IMR-90 (cell line): ENCODE measurements around the gene KCNT2. TPM values are rescaled to one million over a fixed set of nuclear protein-coding genes. Genes with fewer than 3 reads are reported as not detected.

ENCODE experiments used
- ATAC-seq: fragments of 200-7000 bp; cut with Tn5 transposase; 2 replicates; pipeline ENCODE4 v1.9.1; 2020; ENCODE audit warnings: low read depth, mild to moderate bottlenecking, moderate library complexity
- BruUV-seq: library from RNA; stranded (reverse); fragments of 400-500 nt; replicated peaks from 2 replicates; lab custom pipeline; 2021; lab: Mats Ljungman, UMichigan
- CTCF ChIA-PET: fragments of 300-600 bp; formaldehyde crosslinking; extraction: SDS; loops from one replicate; lab custom pipeline; 2021; ENCODE audit warnings: antibody characterized with exemption; lab: Yijun Ruan, JAX
- POLR2A ChIA-PET: fragments of 300-600 bp; sonication (Branson Sonifier 250); formaldehyde crosslinking; loops from one replicate; lab custom pipeline; 2022; ENCODE audit warnings: antibody characterized with exemption; ENCODE audit not compliant: unreplicated experiment; lab: Charles Lee
- DNase-seq: peaks from one replicate; pipeline ENCODE4 v3.0.0; 2013
- H2AFZ ChIP-seq: replicated peaks from 2 replicates; pipeline ENCODE3; 2013; ENCODE audit warnings: low read length, mild to moderate bottlenecking; ENCODE audit not compliant: poor library complexity
- H2AK5ac ChIP-seq: 2 replicates; pipeline ENCODE4 v1.6.1; 2013; ENCODE audit warnings: low read depth, low read length, inconsistent platforms
- H2AK9ac ChIP-seq: replicated peaks from 2 replicates; pipeline ENCODE3; 2013; ENCODE audit warnings: mild to moderate bottlenecking, low read depth, low read length, moderate library complexity; ENCODE audit not compliant: poor library complexity
- H2BK120ac ChIP-seq: 2 replicates; pipeline ENCODE4 v1.6.1; 2013; ENCODE audit warnings: low read depth, low read length, inconsistent platforms
- H2BK15ac ChIP-seq: 3 replicates; pipeline ENCODE4 v1.6.1; 2013; ENCODE audit warnings: low read depth, low read length, inconsistent platforms
- H2BK20ac ChIP-seq: 2 replicates; pipeline ENCODE4 v1.6.1; 2013; ENCODE audit warnings: low read depth, mild to moderate bottlenecking, inconsistent platforms, low read length, moderate library complexity
- H2BK5ac ChIP-seq: 2 replicates; pipeline ENCODE4 v1.6.1; 2013; ENCODE audit warnings: mild to moderate bottlenecking, low read depth, low read length, inconsistent platforms; ENCODE audit not compliant: poor library complexity, severe bottlenecking
- H3K14ac ChIP-seq: replicated peaks from 2 replicates; pipeline ENCODE4 v1.6.1; 2013; ENCODE audit warnings: low read depth, low read length, inconsistent platforms
- H3K18ac ChIP-seq: 2 replicates; pipeline ENCODE4 v1.6.1; 2013; ENCODE audit warnings: low read depth, low read length, control low read depth
- H3K23ac ChIP-seq: 2 replicates; pipeline ENCODE4 v1.6.1; 2013; ENCODE audit warnings: low read depth, low read length, inconsistent platforms
- H3K27ac ChIP-seq: 2 replicates; pipeline ENCODE4 v1.5.1; 2013; ENCODE audit warnings: mild to moderate bottlenecking, control low read depth, low read length; ENCODE audit not compliant: insufficient read depth
- H3K27me3 ChIP-seq: 2 replicates; pipeline ENCODE4 v1.6.1; 2013; ENCODE audit warnings: low read length; ENCODE audit not compliant: control insufficient read depth, insufficient read depth
- H3K36me3 ChIP-seq: 2 replicates; pipeline ENCODE4 v1.6.1; 2013; ENCODE audit warnings: low read length, mixed read lengths; ENCODE audit not compliant: control insufficient read depth, insufficient read depth
- H3K4ac ChIP-seq: 2 replicates; pipeline ENCODE4 v1.6.1; 2013; ENCODE audit warnings: low read depth, low read length, inconsistent platforms
- H3K4me1 ChIP-seq: 2 replicates; pipeline ENCODE4 v1.6.1; 2013; ENCODE audit warnings: low read length, mixed read lengths; ENCODE audit not compliant: control insufficient read depth, insufficient read depth
- H3K4me2 ChIP-seq: 2 replicates; pipeline ENCODE4 v1.6.1; 2013; ENCODE audit warnings: low read depth, mild to moderate bottlenecking, control low read depth, low read length, moderate library complexity
- H3K4me3 ChIP-seq: 2 replicates; pipeline ENCODE4 v1.5.1; 2013; ENCODE audit warnings: low read depth, mild to moderate bottlenecking, control low read depth, low read length, moderate library complexity; ENCODE audit not compliant: insufficient read depth
- H3K56ac ChIP-seq: 2 replicates; pipeline ENCODE4 v1.6.1; 2013; ENCODE audit warnings: low read length, inconsistent platforms; ENCODE audit not compliant: insufficient read depth; ENCODE audit errors: extremely low read depth
- H3K79me1 ChIP-seq, 2 experiments: 2 replicates each; pipeline ENCODE4 v1.6.1; 2013; ENCODE audit warnings: low read length in 2 of 2, inconsistent platforms in 1 of 2, low read depth in 1 of 2
- H3K9ac ChIP-seq: 2 replicates; pipeline ENCODE4 v1.6.1; 2013; ENCODE audit warnings: low read depth, low read length, control low read depth
- H3K9me1 ChIP-seq: 2 replicates; pipeline ENCODE4 v1.6.1; 2013; ENCODE audit warnings: low read length, inconsistent platforms; ENCODE audit not compliant: insufficient read depth
- H3K9me3 ChIP-seq: 2 replicates; pipeline ENCODE4 v1.6.1; 2013; ENCODE audit warnings: low read length; ENCODE audit not compliant: control insufficient read depth, insufficient read depth
- H4K20me1 ChIP-seq: 2 replicates; pipeline ENCODE4 v1.6.1; 2013; ENCODE audit warnings: low read length, inconsistent platforms; ENCODE audit not compliant: insufficient read depth
- H4K5ac ChIP-seq: 2 replicates; pipeline ENCODE4 v1.6.1; 2013; ENCODE audit warnings: mild to moderate bottlenecking, low read depth, low read length, control low read depth
- H4K8ac ChIP-seq, 2 experiments: 2 replicates each; pipeline ENCODE4 v1.6.1; 2013; ENCODE audit warnings: low read depth in 2 of 2, low read length in 2 of 2, control low read depth in 1 of 2, inconsistent platforms in 1 of 2
- H4K91ac ChIP-seq: 2 replicates; pipeline ENCODE4 v1.6.1; 2013; ENCODE audit warnings: low read depth, low read length, inconsistent platforms; ENCODE audit not compliant: insufficient read depth
- BHLHE40 ChIP-seq: fragments of 150-350 bp; IDR thresholded peaks from 2 replicates; pipeline ENCODE4 v1.6.1; 2016; ENCODE audit warnings: mild to moderate bottlenecking, low read depth, low read length
- CEBPB ChIP-seq: IDR thresholded peaks from 2 replicates; pipeline ENCODE4 v1.6.1; 2012; ENCODE audit warnings: low read depth, low read length, improper control_type of control experiment
- CHD1 ChIP-seq: IDR thresholded peaks from 2 replicates; pipeline ENCODE4 v1.6.1; 2012; ENCODE audit warnings: low read depth, low read length, improper control_type of control experiment
- CTCF ChIP-seq: conservative IDR thresholded peaks from 2 replicates; pipeline ENCODE4 v1.5.1; 2012; ENCODE audit warnings: mild to moderate bottlenecking, low read depth, low read length, improper control_type of control experiment
- ELK1 ChIP-seq: fragments of 150-350 bp; IDR thresholded peaks from 2 replicates; pipeline ENCODE4 v1.6.1; 2016; ENCODE audit warnings: low read depth, mild to moderate bottlenecking, low read length, moderate library complexity, borderline replicate concordance
- FOS ChIP-seq: fragments of 150-350 bp; IDR thresholded peaks from 2 replicates; pipeline ENCODE4 v1.6.1; 2016; ENCODE audit warnings: low read depth, low read length
- MAFK ChIP-seq: IDR thresholded peaks from 2 replicates; pipeline ENCODE4 v1.6.1; 2012; ENCODE audit warnings: low read depth, low read length, improper control_type of control experiment
- MAZ ChIP-seq: IDR thresholded peaks from 2 replicates; pipeline ENCODE4 v1.6.1; 2012; ENCODE audit warnings: low read depth, mild to moderate bottlenecking, low read length, improper control_type of control experiment, moderate library complexity, borderline replicate concordance
- MXI1 ChIP-seq: IDR thresholded peaks from 2 replicates; pipeline ENCODE4 v1.6.1; 2012; ENCODE audit warnings: low read depth, mild to moderate bottlenecking, low read length, moderate library complexity, borderline replicate concordance
- NFE2L2 ChIP-seq: fragments of 150-350 bp; IDR thresholded peaks from 2 replicates; pipeline ENCODE4 v1.6.1; 2016; ENCODE audit warnings: low read depth, mild to moderate bottlenecking, low read length
- POLR2A ChIP-seq: IDR thresholded peaks from 2 replicates; pipeline ENCODE4 v1.6.1; 2012; ENCODE audit warnings: mild to moderate bottlenecking, low read depth, low read length
- RAD21 ChIP-seq: IDR thresholded peaks from 2 replicates; pipeline ENCODE4 v1.6.1; 2012; ENCODE audit warnings: low read length, improper control_type of control experiment
- RCOR1 ChIP-seq: IDR thresholded peaks from 2 replicates; pipeline ENCODE4 v1.6.1; 2012; ENCODE audit warnings: mild to moderate bottlenecking, low read length, improper control_type of control experiment; ENCODE audit not compliant: insufficient replicate concordance
- RFX5 ChIP-seq: IDR thresholded peaks from 2 replicates; pipeline ENCODE4 v1.8.0; 2012; ENCODE audit warnings: low read depth, mild to moderate bottlenecking, low read length, moderate library complexity
- SMC3 ChIP-seq: fragments of 150-350 bp; IDR thresholded peaks from 2 replicates; pipeline ENCODE4 v1.6.1; 2016; ENCODE audit warnings: low read depth, mild to moderate bottlenecking, antibody characterized with exemption, low read length, moderate library complexity
- USF2 ChIP-seq: fragments of 150-350 bp; IDR thresholded peaks from 2 replicates; pipeline ENCODE4 v1.6.1; 2017; ENCODE audit warnings: mild to moderate bottlenecking, antibody characterized with exemption, low read length, low read depth
- WGBS, 2 experiments: methylation state at CpG; one replicate each; pipeline versions ENCODE4 v1.1.5 to v1.1.7; 2013; ENCODE audit warnings: missing lambda C conversion rate in 2 of 2; ENCODE audit not compliant: insufficient read length in 1 of 2; ENCODE audit errors: extremely low coverage in 2 of 2; 5-methylcytosine and 5-hydroxymethylcytosine counted together
- dilution Hi-C: fragments of 300-500 bp; cut with HindIII; formaldehyde crosslinking; loops from one replicate; pipeline ENCODE4 v1.14.3; 2018; ENCODE audit warnings: low sequenced_read_pairs; ENCODE audit not compliant: unreplicated experiment
- in situ Hi-C: fragments of 300-500 bp; cut with MboI; formaldehyde crosslinking; loops from 3 replicates; pipeline ENCODE4 v1.14.3; 2019; ENCODE audit warnings: low sequenced_read_pairs, inconsistent platforms, mixed read lengths
- intact Hi-C: fragments of 100-400 bp; cut with micrococcal nuclease; formaldehyde crosslinking; loops from 2 replicates; pipeline ENCODE4 v1.10.0; 2022
- polyA plus RNA-seq, 3 experiments: library from polyadenylated mRNA; depleted of rRNA; stranded (reverse); fragments of >200 nt; gene quantifications; 2 replicates each; pipeline ENCODE4 v1.2.3, GENCODE V29; 2012; ENCODE audit warnings: low replicate concordance in 1 of 3
- total RNA-seq: library from RNA; depleted of rRNA; stranded (reverse); fragments of >200 nt; gene quantifications from 2 replicates; pipeline ENCODE4 v1.2.3, GENCODE V29; 2012

KCNT2 gene
- total and polyA plus RNA-seq, 2 of the 4 experiments (the other 2 are of a cell fraction), result 0.22 to 0.72 TPM

GRCh38 chr1:196373798-196374197 is 234.4 kb downstream of the KCNT2 start:
- ChIA-PET CTCF (no interaction called here), POLR2A (no interaction called here)
- BruUV-seq, result no TSS peak
- Histone ChIP-seq H3K27ac (no peak overlapping the region), H2AK9ac (no peak overlapping the region), H4K5ac (no peak overlapping the region), H3K4me3 (no peak overlapping the region), H3K27me3 (no peaks in the 10 kb centered on the region), H4K20me1 (no peaks in the 10 kb centered on the region), H3K18ac (no peak overlapping the region), H3K9me3 (no peaks in the 10 kb centered on the region), H2BK20ac (no peak overlapping the region), H2AFZ (no peak overlapping the region), H4K8ac (no peak overlapping the region), H2BK15ac (no peak overlapping the region), H3K79me1 (no peaks in the 10 kb centered on the region), H3K14ac (no peak overlapping the region), H3K23ac (no peak overlapping the region), H3K4me2 (no peak overlapping the region), H3K9ac (no peak overlapping the region), H2BK120ac (no peak overlapping the region), H3K4me1 (no peaks in the 10 kb centered on the region), H3K9me1 (no peaks in the 10 kb centered on the region), H3K56ac (no peak overlapping the region), H3K4ac (no peak overlapping the region), H3K36me3 (no peaks in the 10 kb centered on the region), H2AK5ac (no peak overlapping the region), H4K91ac (no peak overlapping the region), H2BK5ac (no peak overlapping the region)
- no peak for TF ChIP-seq BHLHE40
- no peak for TF ChIP-seq CEBPB
- no peak for TF ChIP-seq RCOR1
- no peak for TF ChIP-seq CTCF
- no peak for TF ChIP-seq MXI1
- no peak for TF ChIP-seq POLR2A
- no peak for TF ChIP-seq RAD21
- no peak for TF ChIP-seq ELK1
- TF ChIP-seq FOS, result no peak
- no peak for TF ChIP-seq NFE2L2
- TF ChIP-seq CHD1, result no peak
- TF ChIP-seq RFX5, result no peak
- no peak for TF ChIP-seq USF2
- TF ChIP-seq MAFK, result no peak
- no peak for TF ChIP-seq SMC3
- TF ChIP-seq MAZ, result no peak
- in situ Hi-C loops, result no loop called here
- DNase-seq (no peak), ATAC-seq (no peak)
- intact Hi-C loops, result no loop called here
- dilution Hi-C loops, result no loop called here
- no CpG with 5 or more reads among the region's 1 CpG for WGBS, 2 experiments
